GM12878 (cell line): ENCODE measurements around the gene EPB41L2. TPM values are rescaled to one million over a fixed set of nuclear protein-coding genes. Genes with fewer than 3 reads are reported as not detected.

Experiments
- ATAC-seq: fragments of 200-7000 bp; cut with Tn5 transposase; 3 replicates; pipeline ENCODE4 v1.9.1; 2020; ENCODE audit warnings: mild to moderate bottlenecking, moderate library complexity
- BruUV-seq: library from RNA; stranded (reverse); fragments of 400-500 nt; replicated peaks from 2 replicates; lab custom pipeline; 2021; lab: Mats Ljungman, UMichigan
- CTCF ChIA-PET: fragments of 300-600 bp; sonication (Branson Sonifier 250); formaldehyde crosslinking; extraction: SDS; loops from one replicate; lab custom pipeline; 2021; ENCODE audit warnings: inconsistent platforms; lab: Yijun Ruan, JAX
- POLR2A ChIA-PET: fragments of 350-600 bp; formaldehyde crosslinking; extraction: SDS; loops from one replicate; lab custom pipeline; 2021; ENCODE audit warnings: inconsistent platforms; lab: Charles Lee
- RAD21 ChIA-PET: fragments of 300-600 bp; sonication (Branson Sonifier 250); formaldehyde crosslinking; loops from one replicate; lab custom pipeline; 2023; ENCODE audit warnings: antibody characterized with exemption; ENCODE audit not compliant: unreplicated experiment; lab: Charles Lee
- SMC1A ChIA-PET: fragments of 300-600 bp; sonication (Branson Sonifier 250); formaldehyde crosslinking; loops from one replicate; lab custom pipeline; 2023; ENCODE audit not compliant: unreplicated experiment, uncharacterized antibody; lab: Charles Lee
- DNase-seq: peaks from one replicate; pipeline ENCODE4 v3.0.0-alpha.2; 2011; ENCODE audit warnings: low read depth, low spot score
- FAIRE-seq: peaks from 3 replicates; lab custom pipeline; 2011; peaks lifted over from hg19 to GRCh38; lab: Jason Lieb, UNC
- H2AFZ ChIP-seq: 2 replicates; pipeline ENCODE4 v1.6.0; 2011; ENCODE audit warnings: low read depth, low read length, control low read depth; ENCODE audit not compliant: control insufficient read depth
- H3K27ac ChIP-seq: 2 replicates; pipeline ENCODE4 v1.5.1; 2011; ENCODE audit warnings: control low read depth; ENCODE audit not compliant: control insufficient read depth, insufficient read depth
- H3K27me3 ChIP-seq, 2 experiments: replicated peaks in 1 of 2; 2 replicates each; pipeline versions ENCODE4 v1.6.0 to v1.6.1; 2011; ENCODE audit warnings: low read length in 1 of 2; ENCODE audit not compliant: control insufficient read depth in 2 of 2, insufficient read depth in 2 of 2
- H3K36me3 ChIP-seq, 2 experiments: 2 replicates each; pipeline ENCODE4 v1.5.1; 2011; ENCODE audit warnings: low read length in 1 of 2; ENCODE audit not compliant: control insufficient read depth in 2 of 2, insufficient read depth in 2 of 2
- H3K4me1 ChIP-seq: 2 replicates; pipeline ENCODE4 v1.6.1; 2011; ENCODE audit warnings: mild to moderate bottlenecking, low read length, moderate library complexity, mixed read lengths; ENCODE audit not compliant: control insufficient read depth, insufficient read depth
- H3K4me2 ChIP-seq: 2 replicates; pipeline ENCODE4 v1.6.0; 2011; ENCODE audit warnings: control low read depth; ENCODE audit not compliant: control insufficient read depth, insufficient read depth
- H3K4me3 ChIP-seq: fragments of 200-600 bp; sonication (generic); 2 replicates; pipeline ENCODE4 v1.5.1; 2016
- H3K79me2 ChIP-seq: 2 replicates; pipeline ENCODE4 v1.6.0; 2011; ENCODE audit warnings: low read length; ENCODE audit not compliant: control insufficient read depth, insufficient read depth
- H3K9ac ChIP-seq: 2 replicates; pipeline ENCODE4 v1.8.0; 2011; ENCODE audit warnings: low read length, control low read depth, mixed read lengths; ENCODE audit not compliant: control insufficient read depth, insufficient read depth
- H3K9me3 ChIP-seq: replicated peaks from 3 replicates; pipeline ENCODE4 v1.5.1; 2011; ENCODE audit warnings: mild to moderate bottlenecking, low read length; ENCODE audit not compliant: control insufficient read depth, insufficient read depth
- H4K20me1 ChIP-seq: 2 replicates; pipeline ENCODE4 v1.6.0; 2011; ENCODE audit not compliant: control insufficient read depth, insufficient read depth
- BMI1 ChIP-seq: fragments of 450-650 bp; IDR thresholded peaks from 2 replicates; pipeline ENCODE4 v1.6.1; 2016; ENCODE audit warnings: mild to moderate bottlenecking, moderate library complexity, borderline replicate concordance
- CUX1 ChIP-seq: IDR thresholded peaks from 2 replicates; pipeline ENCODE4 v1.6.1; 2012; ENCODE audit warnings: improper control_type of control experiment, low read depth, low read length; ENCODE audit not compliant: insufficient replicate concordance
- FOXK2 ChIP-seq: fragments of 450-650 bp; IDR thresholded peaks from 2 replicates; pipeline ENCODE4 v1.6.1; 2017; ENCODE audit warnings: mild to moderate bottlenecking, moderate library complexity
- NR2C1 ChIP-seq: fragments of 450-650 bp; IDR thresholded peaks from 2 replicates; pipeline ENCODE4 v1.6.1; 2017; ENCODE audit warnings: antibody characterized with exemption, mild to moderate bottlenecking, moderate library complexity
- NRF1 ChIP-seq: conservative IDR thresholded peaks from 2 replicates; pipeline ENCODE4 v1.6.1; 2011; ENCODE audit warnings: mild to moderate bottlenecking, low read depth, low read length, improper control_type of control experiment
- POU2F2 ChIP-seq: IDR thresholded peaks from 3 replicates; pipeline ENCODE4 v1.6.1; 2011; ENCODE audit warnings: low read depth, mild to moderate bottlenecking, low read length, borderline replicate concordance
- RCOR1 ChIP-seq: conservative IDR thresholded peaks from 2 replicates; pipeline ENCODE4 v1.6.1; 2012; ENCODE audit warnings: low read depth, low read length, improper control_type of control experiment
- SUPT20H ChIP-seq: IDR thresholded peaks from 2 replicates; pipeline ENCODE4 v1.6.1; 2011; ENCODE audit warnings: low read depth, mild to moderate bottlenecking, low read length, moderate library complexity, borderline replicate concordance; ENCODE audit not compliant: control insufficient read depth
- YY1 ChIP-seq: IDR thresholded peaks from 2 replicates; pipeline ENCODE4 v1.6.1; 2011; ENCODE audit warnings: low read depth, mild to moderate bottlenecking, low read length
- ZBTB4 ChIP-seq: fragments of 450-650 bp; formaldehyde crosslinking; IDR thresholded peaks from 2 replicates; pipeline ENCODE4 v1.4.0; 2022; ENCODE audit warnings: mild to moderate bottlenecking, moderate library complexity
- ZNF207 ChIP-seq: fragments of 450-650 bp; IDR thresholded peaks from 2 replicates; pipeline ENCODE4 v1.6.1; 2014; ENCODE audit warnings: antibody characterized with exemption, mild to moderate bottlenecking, borderline replicate concordance
- WGBS: methylation state at CpG from one replicate; pipeline ENCODE4 v1.1.6; 2016; ENCODE audit warnings: low lambda C conversion rate; ENCODE audit not compliant: insufficient replicate concordance, insufficient coverage; ENCODE audit errors: missing lambda C conversion rate; 5-methylcytosine and 5-hydroxymethylcytosine counted together
- in situ Hi-C: fragments of 300-500 bp; cut with MboI; formaldehyde crosslinking; loops from 9 replicates; pipeline ENCODE4 v1.14.3; 2018; ENCODE audit warnings: mixed read lengths
- intact Hi-C: fragments of 100-400 bp; cut with micrococcal nuclease; formaldehyde crosslinking; loops from one replicate; pipeline ENCODE4 v1.14.2; 2022; ENCODE audit not compliant: unreplicated experiment
- polyA plus RNA-seq, 11 experiments: library from polyadenylated mRNA; depleted of rRNA in 4 of 11; unstranded in 6 of 11; stranded (reverse) in 5 of 11; fragments of >200 nt; fragmentation: Nextera tagmentation in 4 of 11; fragmentation: Illumina TruSeq in 1 of 11; extraction: Ambion mirVana in 4 of 11; extraction: Trizol in 1 of 11; gene quantifications; 1 replicate in 1 of 11; 2 replicates in 10 of 11; pipeline versions ENCODE4 v1.2.1 to v1.2.3, GENCODE V29; 2011 to 2016; ENCODE audit warnings: inconsistent platforms in 2 of 11, missing spikeins in 2 of 11, low read depth in 1 of 11
- total RNA-seq, 4 experiments: library from RNA; depleted of rRNA in 3 of 4; stranded (reverse); fragments of >200 nt in 3 of 4; fragmentation: Illumina TruSeq in 1 of 4; extraction: Trizol in 1 of 4; gene quantifications; 2 replicates each; pipeline versions ENCODE4 v1.2.1 to v1.2.3, GENCODE V29; 2013 to 2021

The EPB41L2 gene
- total and polyA plus RNA-seq, 10 of the 15 experiments (the other 5 are each of a cell fraction or from before 2014, with no cell fraction given): 7.4 to 41.6 (median 19.0) TPM

GRCh38 chr6:130995783-130996447, 67.1 kb downstream of the EPB41L2 start (continued):
- TF ChIP-seq SUPT20H (no peak), NRF1 (no peak), POU2F2 (no peak)

GRCh38 chr6:130994319-130995097, 68.5 kb downstream of the EPB41L2 start:
- no peak for ATAC-seq
- TF ChIP-seq YY1: no peak
- TF ChIP-seq ZBTB4 (CRISPR knock-in tag): no peak
- no peak for TF ChIP-seq NR2C1
- TF ChIP-seq ZNF207: no peak
- no peak for TF ChIP-seq FOXK2
- no peak for TF ChIP-seq BMI1
- TF ChIP-seq CUX1: no peak
- no peak for TF ChIP-seq RCOR1

More at GRCh38 chr6:130994319-130995097, 68.5 kb downstream of the EPB41L2 start:
- in situ Hi-C loops (no loop called here), intact Hi-C loops (no loop called here)
- Histone ChIP-seq H3K9ac (no peak overlapping the region), H3K4me2 (no peak overlapping the region), H4K20me1 (no peaks in the 10 kb centered on the region), H2AFZ (no peak overlapping the region), H3K27me3 (no peaks in the 10 kb centered on the region), H3K36me3 (no peaks in the 10 kb centered on the region; a peak in 2 of 4 replicates), H3K4me3 (no peak overlapping the region), H3K9me3 (peaks cover 2% of the 10 kb centered on the region; the same call in 2 of the 3 replicates), H3K4me1 (no peaks in the 10 kb centered on the region), H3K79me2 (peaks cover 2% of the 10 kb centered on the region), H3K27ac (no peak overlapping the region)
- no TSS peak for BruUV-seq
- RAD21 ChIA-PET: no interaction called here
- WGBS: 92% methylated on average over 10 of the region's 10 CpGs
- DNase-seq (no peak), FAIRE-seq (no peak)
- POLR2A ChIA-PET: interaction anchor here (0.7 kb wide), 1 partner anchor 86 kb away, joined by 3 read pairs; no protein-coding TSS in a partner anchor
- CTCF ChIA-PET: no interaction called here
- SMC1A ChIA-PET: interaction anchor here (1.1 to 1.6 kb wide), 2 partner anchors 13 to 83 kb away, joined by 3 read pairs; no protein-coding TSS in a partner anchor
